HepG2 (cell line): ENCODE results near the gene PHF10.

Experiments used
- EP300 ChIP-seq, 3 experiments: sonication (generic) in 1 of 3; formaldehyde crosslinking in 1 of 3; IDR thresholded peaks; 2 replicates each; pipeline versions ENCODE4 v1.5.1 to v1.6.1; 2011 to 2020; ENCODE audit warnings: low read depth in 2 of 3, low read length in 2 of 3, borderline replicate concordance in 1 of 3, improper control_type of control experiment in 1 of 3, mild to moderate bottlenecking in 1 of 3, missing genetic modification reagents in 1 of 3, moderate library complexity in 1 of 3
- POLR2A ChIP-seq, 2 experiments: IDR thresholded peaks; 2 replicates each; pipeline ENCODE4 v1.6.1; 2011; ENCODE audit warnings: low read depth in 2 of 2, low read length in 2 of 2, mild to moderate bottlenecking in 1 of 2, moderate library complexity in 1 of 2; ENCODE audit not compliant: insufficient read depth in 1 of 2
- ZBTB21 ChIP-seq: sonication (generic); formaldehyde crosslinking; IDR thresholded peaks from 2 replicates; pipeline ENCODE4 v1.4.0; 2020; ENCODE audit warnings: missing genetic modification reagents

GRCh38 chr6:169738976-169739529 lies 14.8 kb upstream of the PHF10 start:
- TF ChIP-seq EP300 (IDR thresholded peaks at IDR 0.05; ENCODE audit: low read depth in 2 of 2, low read length in 2 of 2) (no peak), EP300 (CRISPR knock-in tag; IDR thresholded peaks at IDR 0.05; ENCODE audit: borderline replicate concordance) (no peak), POLR2A (IDR thresholded peaks at IDR 0.05; ENCODE audit: insufficient read depth in 1 of 2, low read depth in 2 of 2, low read length in 2 of 2) (no peak), ZBTB21 (CRISPR knock-in tag) (no peak)
